HL-60/S4 (cell line): ENCODE data around the gene VPS26A.
"Not testable (repeated sequence)": the region's sequence is repeated elsewhere in the genome, so short reads cannot be mapped to it uniquely, and the experiment has no call there.

Experiments
- in situ Hi-C: fragments of 300-500 bp; cut with MboI; formaldehyde crosslinking; loops from 2 replicates; pipeline ENCODE4 v1.14.3; 2022; ENCODE audit warnings: low sequenced_read_pairs

VPS26A gene

GRCh38 chr10:69101451-69102095 lies 22.4 kb upstream of the VPS26A start:
- in situ Hi-C loops: loop anchor here (5.0 kb wide), 1 partner anchor 99 kb away; no protein-coding TSS in a partner anchor

GRCh38 chr10:69102440-69102839 lies 21.5 kb upstream of the VPS26A start:
- in situ Hi-C loops: loop anchor here (5.0 kb wide), 1 partner anchor 100 kb away; no protein-coding TSS in a partner anchor

GRCh38 chr10:69103784-69104183 lies 20.2 kb upstream of the VPS26A start:
- in situ Hi-C loops: loop anchor here (5.0 kb wide), 1 partner anchor 101 kb away; no protein-coding TSS in a partner anchor

GRCh38 chr10:69104994-69105790 lies 18.8 kb upstream of the VPS26A start:
- in situ Hi-C loops: loop anchor here (5.0 kb wide), 1 partner anchor 103 kb away; no protein-coding TSS in a partner anchor

GRCh38 chr10:69107176-69107490 lies 16.8 kb upstream of the VPS26A start:
- in situ Hi-C loops: no loop called here

GRCh38 chr10:69107699-69108098 lies 16.3 kb upstream of the VPS26A start:
- in situ Hi-C loops: no loop called here

GRCh38 chr10:69119896-69120295 lies 4.1 kb upstream of the VPS26A start:
- in situ Hi-C loops: no loop called here

- in situ Hi-C loops: no loop called here
Measured at GRCh38 chr10:69123306-69123746, 652 bp upstream of the VPS26A start.

GRCh38 chr10:69124563-69125268 lies 738 bp downstream of the VPS26A start:
- in situ Hi-C loops: no loop called here

GRCh38 chr10:69125554-69125953 lies 1.6 kb downstream of the VPS26A start:
- in situ Hi-C loops: no loop called here

GRCh38 chr10:69130251-69130650 lies 6.3 kb downstream of the VPS26A start:
- in situ Hi-C loops: no loop called here

- in situ Hi-C loops: no loop called here
Measured at GRCh38 chr10:69139961-69140360, 16.0 kb downstream of the VPS26A start.

GRCh38 chr10:69141304-69141703 lies 17.3 kb downstream of the VPS26A start:
- in situ Hi-C loops: no loop called here

GRCh38 chr10:69142074-69142473 lies 18.1 kb downstream of the VPS26A start:
- in situ Hi-C loops: not testable (repeated sequence)

- in situ Hi-C loops: no loop called here
Measured at GRCh38 chr10:69142983-69143382, 19.0 kb downstream of the VPS26A start.

GRCh38 chr10:69145329-69145728 lies 21.4 kb downstream of the VPS26A start:
- in situ Hi-C loops: no loop called here

- in situ Hi-C loops: no loop called here
Measured at GRCh38 chr10:69145864-69146263, 21.9 kb downstream of the VPS26A start.

GRCh38 chr10:69146759-69147158 lies 22.8 kb downstream of the VPS26A start:
- in situ Hi-C loops: no loop called here

- in situ Hi-C loops: no loop called here
Measured at GRCh38 chr10:69151984-69152383, 28.0 kb downstream of the VPS26A start.

- in situ Hi-C loops: no loop called here
Measured at GRCh38 chr10:69153227-69153626, 29.2 kb downstream of the VPS26A start.

GRCh38 chr10:69160809-69161241 lies 36.8 kb downstream of the VPS26A start:
- in situ Hi-C loops: no loop called here

- in situ Hi-C loops: no loop called here
Measured at GRCh38 chr10:69168493-69168892, 44.5 kb downstream of the VPS26A start.
